Measurements from ENCODE around the gene PRELID1.
"Not testable (repeated sequence)": the region's sequence is repeated elsewhere in the genome, so short reads cannot be mapped to it uniquely, and the experiment has no call there.

PRELID1 gene

DNA sequence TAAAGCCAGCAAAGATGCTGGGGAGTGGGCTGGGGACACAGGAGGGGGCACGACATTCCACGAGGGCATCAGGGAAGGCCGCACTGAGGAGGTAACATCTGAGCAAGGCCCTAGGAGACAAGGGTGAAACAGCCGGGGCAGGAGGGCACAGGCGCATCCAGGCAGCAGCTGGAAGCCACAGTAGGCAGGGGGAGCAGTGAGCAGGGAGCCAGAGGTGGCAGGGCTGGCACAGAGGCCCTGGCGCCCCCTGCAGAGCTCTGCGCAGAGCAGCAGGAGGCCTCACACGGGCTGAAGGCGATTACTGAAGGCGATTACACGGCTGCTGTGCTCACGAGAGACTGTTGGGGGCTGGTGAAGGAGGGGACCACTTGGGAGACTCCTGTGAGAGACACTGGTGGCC is 32.5 kb downstream of the PRELID1 start:
- DNase-seq (ENCODE audit: low spot score): no peak

DNA sequence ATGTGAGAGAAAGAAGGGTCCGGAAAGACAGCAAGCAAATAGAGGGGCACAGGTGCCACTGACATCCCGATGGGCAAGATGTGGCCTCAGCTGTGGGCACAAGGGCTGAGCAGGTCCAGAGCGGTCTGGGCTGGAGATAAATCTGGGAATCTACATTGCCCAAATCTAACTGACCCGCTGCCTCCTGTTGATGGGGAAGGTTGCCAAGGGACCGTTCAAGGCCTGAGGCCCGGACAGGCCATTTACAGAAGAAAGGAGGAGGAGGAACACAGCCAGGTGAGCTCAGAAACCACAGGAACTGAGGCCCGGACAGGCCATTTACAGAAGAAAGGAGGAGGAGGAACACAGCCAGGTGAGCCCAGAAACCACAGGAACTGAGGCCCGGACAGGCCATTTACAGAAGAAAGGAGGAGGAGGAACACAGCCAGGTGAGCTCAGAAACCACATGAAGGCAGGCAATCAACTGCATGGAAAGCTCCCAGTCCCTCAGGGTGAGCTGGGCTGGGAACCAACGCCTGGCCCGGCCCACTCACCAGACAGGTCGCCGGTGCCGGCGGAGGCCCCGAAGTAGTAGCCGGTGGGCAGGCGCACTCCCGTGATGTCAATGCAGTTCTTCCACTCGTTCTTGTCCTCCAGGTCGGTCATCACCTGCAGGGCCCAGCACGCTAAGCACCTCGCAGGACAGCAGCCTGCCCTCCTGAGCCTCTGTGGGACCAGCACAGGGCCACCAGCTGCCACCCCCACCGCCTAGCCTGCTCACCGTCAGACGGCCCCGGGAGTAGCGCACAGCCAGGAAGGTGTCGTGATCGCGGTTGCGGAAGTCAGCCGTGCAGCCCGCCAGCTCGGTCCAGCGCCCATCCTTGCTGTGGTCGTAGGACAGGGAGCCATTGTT is 33.2 kb downstream of the PRELID1 start:
- no peak for DNase-seq (ENCODE audit: low spot score)

DNA sequence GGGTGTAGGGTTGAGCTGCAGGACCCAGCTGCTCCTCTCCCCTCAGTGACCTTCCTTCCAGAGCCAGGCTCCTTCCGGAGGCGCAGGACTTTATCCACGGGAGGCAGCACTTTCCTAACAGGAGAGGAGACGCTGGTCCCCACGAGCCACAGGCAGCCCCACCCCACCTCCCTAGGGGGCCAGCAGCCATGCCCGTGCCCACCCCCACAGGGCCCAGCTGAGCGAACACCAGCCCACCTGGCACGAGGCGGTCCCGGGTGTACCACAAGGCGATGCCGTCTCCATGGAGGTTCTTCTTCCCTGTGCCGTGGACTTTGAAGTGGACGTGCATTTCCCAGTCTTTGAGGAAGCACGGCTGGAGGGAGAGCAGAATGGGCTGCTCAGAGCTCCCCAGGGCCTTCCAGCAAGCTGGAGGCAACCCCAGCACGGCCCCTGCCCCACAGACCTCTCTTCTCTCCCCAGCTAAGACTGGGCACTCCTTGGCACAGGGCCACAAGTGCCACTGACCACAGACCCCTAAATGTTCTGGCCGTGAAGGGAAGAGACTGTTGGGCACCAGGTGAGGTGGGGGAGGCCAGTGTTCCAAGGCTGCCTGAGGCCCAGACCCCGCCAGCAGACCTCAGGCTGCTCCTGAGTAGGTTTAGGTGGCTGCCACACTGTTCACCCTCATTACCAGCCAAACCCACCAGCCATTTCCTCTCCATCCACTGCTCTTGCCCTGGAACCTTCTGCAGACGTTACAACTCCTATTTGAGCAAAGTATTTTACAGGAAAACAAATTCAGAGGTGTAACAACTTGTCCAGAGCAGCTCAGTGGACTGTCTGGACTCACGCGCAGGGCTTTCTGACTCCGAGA is 34.9 kb downstream of the PRELID1 start:
- no peak for DNase-seq (ENCODE audit: low spot score)

DNA sequence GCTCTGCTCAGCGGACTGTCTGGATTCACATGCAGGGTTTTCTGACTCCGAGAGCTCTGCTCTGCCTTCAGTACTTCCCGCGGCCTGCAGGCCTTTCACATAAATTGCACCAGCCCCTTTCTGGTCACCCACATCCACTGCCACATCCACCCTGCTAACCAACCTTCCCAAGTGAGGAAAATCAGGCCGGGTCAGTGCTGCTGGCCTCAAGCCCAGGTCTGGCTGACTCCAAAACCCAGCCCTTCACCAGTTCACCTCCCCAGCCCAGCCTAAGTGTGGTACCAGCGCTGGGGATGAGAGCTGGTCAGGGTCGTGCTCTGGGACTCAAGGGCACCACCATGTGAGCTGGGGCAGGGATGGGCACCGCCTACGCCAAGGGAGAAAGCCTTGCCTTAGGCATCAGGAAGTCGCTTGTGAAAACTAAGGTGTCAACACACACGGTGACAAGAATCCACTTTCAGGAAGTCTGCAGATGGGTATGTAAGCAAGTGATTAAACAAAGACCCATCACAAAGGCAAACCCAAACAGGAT is 35.6 kb downstream of the PRELID1 start:
- no peak for DNase-seq (ENCODE audit: low spot score)

DNA sequence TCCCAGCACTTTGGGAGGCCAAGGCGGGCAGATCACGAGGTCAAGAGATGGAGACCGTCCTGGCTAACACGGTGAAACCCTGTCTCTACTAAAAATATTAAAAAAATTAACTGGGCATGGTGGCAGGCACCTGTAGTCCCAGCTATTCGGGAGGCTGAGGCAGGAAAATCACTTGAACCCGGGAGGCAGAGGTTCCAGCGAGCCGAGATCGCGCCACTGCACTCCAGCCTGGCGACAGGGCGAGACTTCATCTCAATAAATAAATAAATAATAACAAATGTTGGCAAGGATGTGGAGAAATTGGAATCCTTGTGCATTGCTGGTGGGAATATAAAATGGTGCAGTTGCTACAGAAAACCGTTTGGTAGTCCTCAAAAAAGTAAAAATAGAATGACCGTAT is 39.4 kb downstream of the PRELID1 start:
- DNase-seq (ENCODE audit: low spot score): not testable (repeated sequence)

DNA sequence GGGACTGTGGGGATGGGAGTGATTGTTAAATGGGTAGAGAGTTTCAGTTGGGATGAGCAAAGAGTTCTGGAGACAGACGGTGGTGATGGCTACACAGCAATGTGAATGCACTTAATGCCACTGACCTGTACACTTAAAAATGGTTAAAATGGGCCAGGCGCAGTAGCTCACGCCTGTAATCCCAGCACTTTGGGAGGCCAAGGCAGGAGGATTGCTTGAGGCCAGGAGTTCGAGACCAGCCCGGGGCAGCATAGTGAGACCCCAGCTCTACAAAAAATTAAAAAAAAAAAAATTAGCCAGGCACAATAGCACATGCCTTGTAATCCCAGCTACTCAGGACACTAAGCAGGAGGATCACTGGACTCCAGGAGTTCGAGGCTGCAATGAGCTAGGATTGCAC is 40.2 kb downstream of the PRELID1 start:
- no peak for DNase-seq (ENCODE audit: low spot score)

DNA sequence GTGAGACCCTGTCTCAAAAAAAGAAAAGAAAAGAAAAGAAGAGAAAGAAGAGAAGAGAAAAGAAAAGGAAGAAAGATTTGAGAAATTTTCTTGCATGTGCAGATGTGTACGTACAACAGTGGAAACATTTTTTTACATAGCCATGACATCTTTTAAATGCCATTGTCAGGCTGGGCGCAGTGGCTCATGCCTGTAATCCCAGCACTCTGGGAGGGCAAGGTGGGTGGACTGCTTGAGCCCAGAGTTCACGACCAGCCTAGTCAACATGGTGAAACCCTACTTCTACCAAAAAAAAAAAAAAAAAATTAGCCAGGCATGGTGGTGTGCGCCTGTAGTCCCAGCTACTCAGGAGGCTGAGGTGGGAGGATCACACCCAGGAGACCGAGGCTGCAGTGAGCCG is 41.3 kb downstream of the PRELID1 start:
- no peak for DNase-seq (ENCODE audit: low spot score)

DNA sequence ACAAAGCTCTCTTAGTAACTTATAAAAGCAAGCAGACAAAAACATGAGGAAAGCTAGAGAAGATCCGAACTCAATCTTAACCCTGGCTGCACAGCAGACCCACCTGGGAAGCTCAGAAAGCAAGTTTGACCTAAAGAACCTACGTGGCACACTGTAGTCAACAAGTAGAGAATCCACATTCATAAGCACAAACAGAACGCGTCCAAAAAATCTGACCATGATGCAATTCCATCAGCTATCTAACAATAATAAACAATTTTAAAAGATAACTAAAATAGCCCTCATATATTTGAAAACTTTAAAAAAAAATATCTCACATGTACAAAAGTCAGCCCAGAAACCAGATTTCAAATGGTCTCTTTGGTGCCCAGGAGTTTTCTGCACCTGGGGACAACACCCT is 43.2 kb downstream of the PRELID1 start:
- DNase-seq (ENCODE audit: low spot score): no peak

DNA sequence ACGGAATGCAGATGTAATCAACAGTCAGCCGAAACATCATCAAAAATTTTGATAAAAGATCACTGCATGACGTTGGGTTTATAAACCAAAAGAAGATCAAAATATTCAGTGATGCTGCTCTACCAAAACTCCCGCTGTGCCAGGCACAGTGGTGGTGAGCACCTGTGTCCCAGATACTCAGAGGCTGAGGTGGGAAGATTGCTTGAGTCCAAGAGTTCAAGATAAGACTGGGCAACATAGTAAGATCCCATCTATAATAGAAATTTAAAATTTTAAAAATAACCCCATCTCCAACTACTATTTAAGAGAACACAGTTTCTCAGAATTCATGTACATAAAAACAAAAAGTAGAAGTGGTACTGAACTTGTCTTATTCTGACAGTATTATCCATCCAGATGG is 44.1 kb downstream of the PRELID1 start:
- no peak for DNase-seq (ENCODE audit: low spot score)

DNA sequence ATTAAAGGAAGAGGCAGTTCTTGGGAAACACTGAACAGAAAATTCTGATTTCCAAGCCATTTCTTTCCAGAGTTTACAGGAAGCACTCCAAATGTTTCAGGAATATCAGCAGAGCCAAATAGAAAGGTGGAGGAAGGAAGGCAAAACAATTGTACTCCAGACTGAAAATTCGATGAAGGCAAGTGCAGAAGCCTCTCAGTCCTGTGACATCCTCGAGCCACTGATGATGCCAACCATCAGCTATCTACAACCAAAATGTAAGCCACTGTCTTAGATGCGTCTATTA is 45.7 kb downstream of the PRELID1 start:
- no peak for DNase-seq (ENCODE audit: low spot score)

DNA sequence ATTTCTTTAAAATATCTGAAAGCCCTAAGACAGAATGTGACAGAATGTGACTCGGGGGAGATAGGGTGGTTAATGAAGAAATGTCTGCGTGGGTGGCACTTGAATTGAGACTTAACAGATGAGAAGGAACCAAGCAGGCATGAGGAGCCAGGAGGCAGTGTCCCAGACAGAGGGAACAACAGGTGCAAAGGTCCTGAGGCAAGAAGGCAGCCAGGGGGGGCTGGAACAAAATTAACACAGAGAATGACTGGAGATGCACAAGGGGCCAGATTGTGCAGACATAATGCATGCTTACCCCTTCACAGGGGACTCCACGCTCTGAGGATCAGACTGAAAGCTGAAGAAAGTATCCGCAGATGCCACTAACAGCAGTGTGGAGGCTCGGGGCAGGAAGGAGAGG is 46.2 kb downstream of the PRELID1 start:
- DNase-seq (ENCODE audit: low spot score): no peak

DNA sequence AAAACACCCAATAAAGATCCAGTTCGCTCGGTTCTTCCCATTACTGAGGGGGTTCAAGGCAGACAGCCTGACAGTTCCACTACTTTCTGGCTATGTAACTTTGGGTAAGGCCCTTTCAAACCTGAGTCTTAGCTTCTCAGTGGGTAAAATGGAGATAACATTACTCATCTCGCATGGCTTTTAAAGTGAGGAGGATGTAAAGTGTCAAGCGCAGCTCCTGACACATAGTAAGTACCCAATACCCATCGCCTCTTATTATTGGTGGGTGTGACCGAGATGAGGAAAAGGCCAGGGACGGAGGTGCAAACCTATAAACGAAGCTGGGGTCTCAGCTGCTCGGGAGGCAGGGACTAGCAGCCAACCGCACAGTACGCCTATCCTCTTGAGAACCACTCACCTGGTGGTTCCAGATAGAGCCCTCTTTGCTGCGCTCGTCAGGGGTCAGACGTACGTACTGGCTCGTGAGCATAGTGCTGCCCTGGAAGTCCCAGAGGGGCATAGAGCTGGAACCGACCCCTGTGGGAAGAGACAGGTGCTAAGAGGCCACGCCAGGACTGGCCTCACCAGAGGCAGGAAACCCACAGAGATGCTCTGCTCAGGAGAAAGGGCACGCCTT is 47.3 kb downstream of the PRELID1 start:
- DNase-seq (ENCODE audit: low spot score): no peak

DNA sequence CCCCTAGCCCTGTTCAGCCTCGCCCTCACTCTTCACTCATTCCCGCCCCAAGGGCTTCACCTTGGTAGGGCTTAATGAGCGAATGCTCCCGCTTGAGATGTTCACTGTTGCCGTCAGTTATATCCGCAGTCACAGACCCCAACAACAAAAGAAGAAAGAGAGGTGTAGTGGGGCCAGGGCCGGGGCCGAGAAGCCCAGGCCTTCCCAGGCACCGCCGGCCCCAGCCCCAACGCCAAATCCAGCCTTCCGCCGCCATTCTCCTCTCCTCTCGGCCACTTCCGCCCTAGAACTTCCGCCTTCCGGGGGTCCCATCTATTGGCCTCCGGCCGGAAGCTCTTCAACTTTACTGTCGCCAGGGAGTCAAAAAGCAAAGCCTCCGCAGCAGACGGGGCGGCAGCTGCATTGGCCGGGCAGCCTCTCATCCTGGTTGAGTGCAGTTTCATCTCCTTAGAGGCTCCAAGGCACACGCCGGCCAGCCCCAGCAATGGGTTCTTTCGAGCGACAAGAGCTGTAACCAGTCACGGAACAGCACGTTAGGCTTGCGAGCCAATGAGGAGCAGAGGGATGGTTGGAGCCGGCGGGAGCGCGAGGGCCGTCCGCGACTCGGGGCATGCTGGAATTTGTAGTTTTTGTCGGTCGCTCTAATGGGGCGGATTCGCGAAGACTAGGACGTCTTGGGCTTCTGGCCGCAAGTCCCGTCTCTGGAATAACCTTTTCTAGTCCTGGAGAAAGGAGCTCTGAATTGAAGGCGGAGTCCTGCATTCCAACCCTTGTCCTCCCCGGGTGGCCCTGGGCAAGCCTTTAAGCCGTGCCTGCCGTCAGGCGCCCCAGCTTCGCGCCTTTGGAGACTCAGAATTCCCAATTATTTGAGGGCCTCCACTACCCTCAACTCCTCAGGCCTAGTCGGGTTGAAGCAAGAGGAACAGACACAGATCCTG is 48.1 kb downstream of the PRELID1 start, which contains the start of gene LMAN2:
Gene LMAN2, minus strand, starts transcription at position 277 of the 938 bp plus-strand sequence. Its CDS starts 21 bp downstream, at position 256.
- peak; percentile 95 for DNase-seq (ENCODE audit: low spot score)

DNA sequence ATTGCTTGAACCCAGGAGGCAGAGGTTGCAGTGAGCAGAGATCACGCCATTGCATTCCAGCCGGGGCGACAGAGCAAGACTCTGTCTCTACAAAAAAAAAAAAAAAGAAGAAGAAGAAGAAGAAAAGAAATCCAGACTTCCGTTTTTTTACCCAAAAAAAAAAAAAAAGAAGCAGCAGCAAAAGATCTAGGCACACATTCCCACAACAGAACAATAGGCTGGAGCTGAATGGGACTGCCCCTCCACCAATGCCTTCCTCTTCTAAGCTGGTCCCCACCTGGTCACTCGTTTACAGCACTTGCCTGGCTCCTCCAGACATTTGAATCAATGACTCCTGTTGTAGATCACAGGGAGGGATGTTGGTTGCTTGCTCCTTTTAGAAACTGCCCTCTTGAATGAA is 49.5 kb downstream of the PRELID1 start:
- no peak for DNase-seq (ENCODE audit: low spot score)

DNA sequence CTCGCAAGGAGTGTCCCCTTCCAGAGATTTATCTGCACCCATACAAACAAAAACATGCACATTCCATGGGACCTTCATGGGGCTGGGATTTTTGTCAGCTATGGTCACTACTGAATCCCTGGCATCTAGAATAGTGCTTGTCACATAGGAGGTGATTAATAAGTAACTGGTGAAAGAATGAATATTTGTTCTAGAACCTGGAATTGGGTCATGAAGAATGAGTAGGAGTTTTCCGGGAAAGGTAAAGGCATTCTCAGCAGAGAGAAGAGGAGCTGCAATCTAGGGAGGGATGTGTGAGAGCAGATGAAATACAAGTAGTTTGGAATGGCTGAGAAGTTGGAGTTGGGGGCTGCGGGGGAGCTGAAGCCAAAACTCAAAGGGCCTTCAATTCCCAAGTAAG is 50.7 kb downstream of the PRELID1 start:
- no peak for DNase-seq (ENCODE audit: low spot score)

DNA sequence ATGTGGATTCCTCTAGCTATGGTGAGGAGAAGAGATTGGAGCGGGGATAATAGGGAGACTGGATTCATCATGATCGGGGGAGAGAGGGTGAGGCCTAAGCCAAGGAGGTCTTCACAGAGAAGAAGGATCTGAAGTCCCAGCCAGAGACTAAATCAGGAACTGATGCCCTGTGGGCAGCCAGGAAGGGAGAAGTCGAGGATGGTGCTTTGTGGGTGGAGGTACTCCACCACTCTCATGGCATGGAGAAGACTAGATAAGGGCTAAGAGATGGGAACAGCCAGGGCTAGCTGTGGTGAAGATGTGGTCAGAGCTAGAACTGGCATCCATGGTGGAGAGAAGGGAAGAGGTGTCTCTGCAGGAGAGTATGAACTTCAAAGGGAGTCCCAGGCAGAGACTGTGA is 51.1 kb downstream of the PRELID1 start:
- no peak for DNase-seq (ENCODE audit: low spot score)

DNA sequence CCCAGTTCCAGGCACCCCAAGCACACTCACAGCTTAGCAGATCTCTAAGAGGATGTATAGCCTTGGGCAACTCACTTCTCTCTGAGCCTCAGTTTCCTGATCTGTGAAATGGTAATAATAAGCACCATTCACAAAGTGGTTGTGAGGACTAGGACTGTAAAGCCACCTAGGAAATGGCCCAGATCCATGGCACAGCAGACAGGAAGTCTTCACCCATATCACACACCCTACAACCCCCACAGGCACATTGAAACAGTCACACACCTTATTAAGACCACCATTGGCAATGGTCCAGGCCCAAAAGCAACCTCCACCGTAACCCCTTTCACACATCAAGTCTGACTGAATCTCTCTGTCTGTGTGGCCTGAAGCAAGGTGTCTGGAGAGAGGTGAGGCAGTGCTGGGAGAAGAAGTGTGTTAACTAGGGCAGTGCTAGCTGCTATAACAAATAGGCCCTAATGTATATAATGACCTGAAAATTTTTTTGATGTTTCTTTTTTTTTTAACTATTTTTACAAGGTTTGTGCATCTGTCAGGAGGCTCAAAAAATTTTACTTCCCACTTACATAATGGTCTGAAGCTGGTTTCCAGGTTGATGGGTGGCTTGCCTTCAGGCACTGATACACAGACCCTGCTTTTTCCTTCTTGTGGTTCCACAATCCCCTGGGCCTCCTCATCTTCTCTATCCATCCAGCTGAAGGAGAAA is 51.7 kb downstream of the PRELID1 start:
- DNase-seq (ENCODE audit: low spot score): no peak

DNA sequence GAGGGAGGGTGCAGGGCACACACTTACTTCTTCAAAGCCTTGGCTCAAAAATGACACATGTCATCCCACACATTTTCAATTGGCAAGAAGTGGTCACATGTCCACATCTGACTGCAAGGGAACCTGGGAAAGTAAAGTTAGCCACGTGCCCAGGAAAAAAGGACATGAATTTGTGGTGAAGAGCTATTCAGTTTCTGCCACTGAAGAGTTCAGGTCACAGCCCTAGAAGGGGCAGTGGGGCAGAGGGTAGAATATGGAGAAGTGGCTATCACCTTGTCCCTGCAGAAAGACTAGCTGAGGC is 52.2 kb downstream of the PRELID1 start:
- no peak for DNase-seq (ENCODE audit: low spot score)
